Mesothelial cell of epicardium (in vitro differentiated cells): ENCODE measurements around the gene BPTF. TPM values are rescaled to one million over a fixed set of nuclear protein-coding genes. Genes with fewer than 3 reads are reported as not detected.
A peak's percentile ranks its signal among the peaks of the same experiment; 100 is the strongest.

Source experiments
- DNase-seq, 2 experiments: peaks; one replicate each; pipeline ENCODE4 v3.0.0; 2021; ENCODE audit warnings: low spot score in 2 of 2; ENCODE audit not compliant: unreplicated experiment in 2 of 2
- H3K27ac Mint-ChIP-seq: 2 replicates; pipeline ENCODE4 v1.8.0; 2021; ENCODE audit warnings: mixed read lengths
- H3K27me3 Mint-ChIP-seq: 2 replicates; pipeline ENCODE4 v1.8.0; 2021; ENCODE audit warnings: low read depth, mixed read lengths
- H3K36me3 Mint-ChIP-seq: 2 replicates; pipeline ENCODE4 v1.8.0; 2021; ENCODE audit warnings: mixed read lengths
- H3K4me1 Mint-ChIP-seq: 2 replicates; pipeline ENCODE4 v1.8.0; 2021; ENCODE audit warnings: mixed read lengths
- H3K4me3 Mint-ChIP-seq: 2 replicates; pipeline ENCODE4 v1.8.0; 2021; ENCODE audit warnings: mild to moderate bottlenecking, moderate library complexity, mixed read lengths
- H3K9me3 Mint-ChIP-seq: 2 replicates; pipeline ENCODE4 v1.8.0; 2021; ENCODE audit warnings: mixed read lengths
- total RNA-seq: library from RNA; stranded (reverse); gene quantifications from 3 replicates; pipeline ENCODE4 v1.2.1, GENCODE V29; 2021
- TF ChIP-seq, protein P1 (sequence below): fragments of 200-600 bp; sonication (generic); IDR thresholded peaks from one replicate; pipeline ENCODE4 v1.5.0; 2021; ENCODE audit warnings: antibody characterized with exemption; ENCODE audit not compliant: unreplicated experiment

Gene BPTF
- total RNA-seq, 1 donor from 2014 or later: 172 TPM

GRCh38 chr17:67868176-67868575 is 42.9 kb downstream of the BPTF start:
- peaks cover 20% of the 10 kb centered on the region for H3K36me3 Mint-ChIP-seq
- H3K27me3 Mint-ChIP-seq: no peaks in the 10 kb centered on the region
- no peak for DNase-seq
- TF ChIP-seq, protein P1, sequence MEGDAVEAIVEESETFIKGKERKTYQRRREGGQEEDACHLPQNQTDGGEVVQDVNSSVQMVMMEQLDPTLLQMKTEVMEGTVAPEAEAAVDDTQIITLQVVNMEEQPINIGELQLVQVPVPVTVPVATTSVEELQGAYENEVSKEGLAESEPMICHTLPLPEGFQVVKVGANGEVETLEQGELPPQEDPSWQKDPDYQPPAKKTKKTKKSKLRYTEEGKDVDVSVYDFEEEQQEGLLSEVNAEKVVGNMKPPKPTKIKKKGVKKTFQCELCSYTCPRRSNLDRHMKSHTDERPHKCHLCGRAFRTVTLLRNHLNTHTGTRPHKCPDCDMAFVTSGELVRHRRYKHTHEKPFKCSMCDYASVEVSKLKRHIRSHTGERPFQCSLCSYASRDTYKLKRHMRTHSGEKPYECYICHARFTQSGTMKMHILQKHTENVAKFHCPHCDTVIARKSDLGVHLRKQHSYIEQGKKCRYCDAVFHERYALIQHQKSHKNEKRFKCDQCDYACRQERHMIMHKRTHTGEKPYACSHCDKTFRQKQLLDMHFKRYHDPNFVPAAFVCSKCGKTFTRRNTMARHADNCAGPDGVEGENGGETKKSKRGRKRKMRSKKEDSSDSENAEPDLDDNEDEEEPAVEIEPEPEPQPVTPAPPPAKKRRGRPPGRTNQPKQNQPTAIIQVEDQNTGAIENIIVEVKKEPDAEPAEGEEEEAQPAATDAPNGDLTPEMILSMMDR: no peak
- peaks cover 3% of the 10 kb centered on the region for H3K4me1 Mint-ChIP-seq
- no peak overlapping the region for H3K27ac Mint-ChIP-seq
- no peaks in the 10 kb centered on the region for H3K9me3 Mint-ChIP-seq
- H3K4me3 Mint-ChIP-seq: no peak overlapping the region

DNA sequence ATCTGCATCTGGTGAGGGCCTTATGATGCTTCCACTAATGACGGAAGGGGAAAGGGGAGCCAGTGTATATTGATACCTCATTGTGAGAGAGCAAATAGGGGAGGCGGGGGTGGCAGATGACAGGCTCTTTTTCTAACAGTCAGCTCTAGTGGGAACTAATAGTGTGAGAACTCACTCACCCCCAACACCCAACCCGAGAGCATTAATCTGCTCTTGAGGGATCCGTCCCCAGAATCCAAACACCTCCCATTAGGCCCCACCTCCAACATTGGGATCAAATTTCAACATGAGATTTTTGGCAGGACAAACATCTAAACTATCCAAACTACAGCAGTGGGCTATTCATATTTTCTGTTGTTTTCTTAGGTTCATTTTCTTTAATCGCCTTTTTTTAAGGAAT is 54.4 kb downstream of the BPTF start:
- peak overlapping the region; percentile 18 for H3K27ac Mint-ChIP-seq

GRCh38 chr17:67881083-67881482 is 55.8 kb downstream of the BPTF start:
- TF ChIP-seq, protein P1: no peak
- peaks cover 45% of the 10 kb centered on the region for H3K36me3 Mint-ChIP-seq
- no peaks in the 10 kb centered on the region for H3K27me3 Mint-ChIP-seq
- H3K27ac Mint-ChIP-seq: no peak overlapping the region
- H3K4me1 Mint-ChIP-seq: no peaks in the 10 kb centered on the region
- peaks cover 7% of the 10 kb centered on the region for H3K9me3 Mint-ChIP-seq
- DNase-seq: no peak
- no peak overlapping the region for H3K4me3 Mint-ChIP-seq

More for the DNA sequence above, 54.4 kb downstream of the BPTF start:
- H3K4me1 Mint-ChIP-seq: no peaks in the 10 kb centered on the region
- TF ChIP-seq, protein P1: no peak
- H3K4me3 Mint-ChIP-seq: no peak overlapping the region
- H3K36me3 Mint-ChIP-seq: peaks cover 44% of the 10 kb centered on the region
- no peak for DNase-seq
- H3K27me3 Mint-ChIP-seq: no peaks in the 10 kb centered on the region
- H3K9me3 Mint-ChIP-seq: peaks cover 7% of the 10 kb centered on the region

DNA sequence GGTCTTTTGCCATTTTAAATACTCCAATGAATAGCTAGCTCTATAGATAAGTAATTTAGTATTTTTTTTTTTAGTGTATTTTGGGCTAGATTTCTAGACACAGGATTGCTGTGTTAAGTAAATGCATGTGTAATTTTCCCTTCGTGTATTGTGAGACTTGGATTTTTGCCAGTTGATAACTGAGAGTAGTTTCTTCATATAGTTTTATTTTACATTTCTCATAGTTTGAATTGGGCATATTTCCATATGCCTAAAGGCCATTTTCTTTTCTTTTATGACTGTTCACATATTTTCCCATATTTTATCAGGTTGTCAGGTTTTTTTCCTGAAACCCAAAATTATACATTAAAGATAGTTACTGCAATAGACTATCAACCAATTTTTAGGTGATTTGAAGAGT is 59.4 kb downstream of the BPTF start:
- Mint-ChIP-seq H3K36me3 (peaks cover 35% of the 10 kb centered on the region), H3K27ac (no peak overlapping the region)

DNA sequence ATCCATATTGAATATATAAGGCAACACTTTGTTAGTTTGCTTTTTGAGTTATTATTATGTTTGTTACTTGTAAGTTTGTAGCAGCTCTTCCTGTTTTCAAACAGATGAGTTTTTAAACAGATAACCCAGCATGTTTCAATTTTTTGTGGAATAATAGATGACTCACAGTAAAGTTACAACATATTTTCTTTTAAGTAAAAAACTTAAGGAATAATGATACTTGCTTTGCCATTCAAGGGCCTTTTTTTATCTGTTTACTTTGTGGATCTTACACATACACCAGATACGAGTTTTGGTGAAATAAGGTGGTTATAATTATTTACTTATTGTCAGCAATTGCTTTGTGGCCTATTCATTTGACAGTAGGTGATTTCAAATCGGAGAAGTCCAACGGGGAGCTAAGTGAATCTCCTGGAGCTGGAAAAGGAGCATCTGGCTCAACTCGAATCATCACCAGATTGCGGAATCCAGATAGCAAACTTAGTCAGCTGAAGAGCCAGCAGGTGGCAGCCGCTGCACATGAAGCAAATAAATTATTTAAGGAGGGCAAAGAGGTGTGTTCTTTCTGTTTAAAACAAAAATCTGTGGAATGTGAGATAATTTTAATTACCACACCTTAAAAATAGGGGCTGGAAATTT is 66.3 kb downstream of the BPTF start:
- H3K36me3 Mint-ChIP-seq: peaks cover 30% of the 10 kb centered on the region

More for the DNA sequence above, 59.4 kb downstream of the BPTF start:
- Mint-ChIP-seq H3K4me1 (no peaks in the 10 kb centered on the region), H3K4me3 (no peak overlapping the region), H3K27me3 (no peaks in the 10 kb centered on the region), H3K9me3 (peaks cover 4% of the 10 kb centered on the region)
- TF ChIP-seq, protein P1: no peak
- no peak for DNase-seq

More for the DNA sequence above, 66.3 kb downstream of the BPTF start:
- no peak for DNase-seq
- Mint-ChIP-seq H3K4me3 (no peak overlapping the region), H3K4me1 (peaks cover 3% of the 10 kb centered on the region), H3K9me3 (no peaks in the 10 kb centered on the region), H3K27me3 (no peaks in the 10 kb centered on the region), H3K27ac (peak overlapping the region; percentile 56)
- TF ChIP-seq, protein P1: no peak
